ENCODE measurements around the gene PTPRR.

DNA sequence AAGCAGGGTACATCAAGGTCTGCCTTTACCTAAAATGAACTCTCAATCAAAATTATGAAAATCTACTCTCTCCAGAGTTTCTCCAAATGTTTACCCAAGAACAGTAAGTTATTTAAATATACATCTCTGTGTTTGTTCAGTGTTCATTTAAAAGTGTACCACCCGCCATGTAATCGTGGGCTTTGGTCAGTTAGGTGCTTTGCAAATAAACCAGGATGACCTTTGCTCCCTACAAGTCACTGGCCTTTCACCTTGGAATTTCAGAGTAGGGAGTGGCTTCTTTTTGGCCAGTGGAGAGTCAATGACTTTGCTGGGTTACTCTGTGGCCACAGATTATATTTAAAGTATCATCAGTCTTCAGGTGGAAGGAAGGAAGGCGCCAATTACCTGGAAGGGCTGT lies 208.7 kb downstream of the PTPRR start:
- TF ChIP-seq, protein P1, sequence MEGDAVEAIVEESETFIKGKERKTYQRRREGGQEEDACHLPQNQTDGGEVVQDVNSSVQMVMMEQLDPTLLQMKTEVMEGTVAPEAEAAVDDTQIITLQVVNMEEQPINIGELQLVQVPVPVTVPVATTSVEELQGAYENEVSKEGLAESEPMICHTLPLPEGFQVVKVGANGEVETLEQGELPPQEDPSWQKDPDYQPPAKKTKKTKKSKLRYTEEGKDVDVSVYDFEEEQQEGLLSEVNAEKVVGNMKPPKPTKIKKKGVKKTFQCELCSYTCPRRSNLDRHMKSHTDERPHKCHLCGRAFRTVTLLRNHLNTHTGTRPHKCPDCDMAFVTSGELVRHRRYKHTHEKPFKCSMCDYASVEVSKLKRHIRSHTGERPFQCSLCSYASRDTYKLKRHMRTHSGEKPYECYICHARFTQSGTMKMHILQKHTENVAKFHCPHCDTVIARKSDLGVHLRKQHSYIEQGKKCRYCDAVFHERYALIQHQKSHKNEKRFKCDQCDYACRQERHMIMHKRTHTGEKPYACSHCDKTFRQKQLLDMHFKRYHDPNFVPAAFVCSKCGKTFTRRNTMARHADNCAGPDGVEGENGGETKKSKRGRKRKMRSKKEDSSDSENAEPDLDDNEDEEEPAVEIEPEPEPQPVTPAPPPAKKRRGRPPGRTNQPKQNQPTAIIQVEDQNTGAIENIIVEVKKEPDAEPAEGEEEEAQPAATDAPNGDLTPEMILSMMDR (conservative IDR thresholded peaks at IDR 0.05; ENCODE audit: low read length) = no peak
- no peak for TF ChIP-seq EZH2phosphoT487 (IDR thresholded peaks at IDR 0.05; ENCODE audit: borderline replicate concordance)

Data from Loucy (cell line).